ENCODE results near the gene LHCGR.

LHCGR gene

GRCh38 chr2:48673581-48673980 is 81.9 kb downstream of the LHCGR start:
- H3K4me3 ChIP-seq (ENCODE audit: low read length) = no peak overlapping the region
- no peak for TF ChIP-seq CTCF (conservative IDR thresholded peaks at IDR 0.05; ENCODE audit: low read length)
- DNase-seq (ENCODE audit: low read depth) = no peak

- no peak for TF ChIP-seq CTCF (conservative IDR thresholded peaks at IDR 0.05; ENCODE audit: low read length)
- DNase-seq (ENCODE audit: low read depth) = no peak
- no peak overlapping the region for H3K4me3 ChIP-seq (ENCODE audit: low read length)
These were observed 86.5 kb downstream of the LHCGR start for GRCh38 chr2:48668992-48669391.

GRCh38 chr2:48651158-48651790 is 104.2 kb downstream of the LHCGR start:
- H3K4me3 ChIP-seq (ENCODE audit: low read length) = no peak overlapping the region
- peak; percentile 90 for DNase-seq (ENCODE audit: low read depth)
- no peak for TF ChIP-seq CTCF (conservative IDR thresholded peaks at IDR 0.05; ENCODE audit: low read length)

GRCh38 chr2:48638261-48638660 is 117.3 kb downstream of the LHCGR start:
- no peak for DNase-seq (ENCODE audit: low read depth)
- TF ChIP-seq CTCF (conservative IDR thresholded peaks at IDR 0.05; ENCODE audit: low read length) = no peak
- no peak overlapping the region for H3K4me3 ChIP-seq (ENCODE audit: low read length)

All from AG10803 (cell line).